ENCODE data around the gene DMRT3.
"Not testable (repeated sequence)": the region's sequence is repeated elsewhere in the genome, so short reads cannot be mapped to it uniquely, and the experiment has no call there.

Gene DMRT3

GRCh38 chr9:998299-999110 is 22.1 kb downstream of the DMRT3 start:
- not testable (repeated sequence) for DNase-seq

GRCh38 chr9:1001838-1002237 is 25.4 kb downstream of the DMRT3 start:
- DNase-seq, result no peak

- DNase-seq, result no peak
These were observed 26.2 kb downstream of the DMRT3 start for GRCh38 chr9:1002678-1003077.

GRCh38 chr9:1005043-1005667 is 28.7 kb downstream of the DMRT3 start:
- DNase-seq, result peak in 16 of 58 donors; percentile 2 to 41 (median 7)

GRCh38 chr9:1007312-1007711 is 30.9 kb downstream of the DMRT3 start:
- no peak for DNase-seq

- no peak for DNase-seq
These were observed 31.8 kb downstream of the DMRT3 start for GRCh38 chr9:1008216-1008615.

- peak in 56 of 58 donors; percentile 9 to 87 (median 62) for DNase-seq
These were observed 32.7 kb downstream of the DMRT3 start for GRCh38 chr9:1009101-1009707.

- DNase-seq, result no peak
These were observed 36.6 kb downstream of the DMRT3 start for GRCh38 chr9:1013021-1013420.

- DNase-seq, result no peak
These were observed 37.8 kb downstream of the DMRT3 start for GRCh38 chr9:1014225-1014624.

GRCh38 chr9:1014640-1015039 is 38.2 kb downstream of the DMRT3 start:
- DNase-seq, result no peak

- no peak for DNase-seq
These were observed 41.7 kb downstream of the DMRT3 start for GRCh38 chr9:1018121-1018520.

- no peak for DNase-seq
These were observed 47.7 kb downstream of the DMRT3 start for GRCh38 chr9:1024112-1024511.

- no peak for DNase-seq
These were observed 48.7 kb downstream of the DMRT3 start for GRCh38 chr9:1025131-1025530.

- DNase-seq, result no peak
These were observed 49.8 kb downstream of the DMRT3 start for GRCh38 chr9:1026219-1026618.

GRCh38 chr9:1028501-1029190 is 52.2 kb downstream of the DMRT3 start:
- no peak for DNase-seq

- no peak for DNase-seq
These were observed 55.6 kb downstream of the DMRT3 start for GRCh38 chr9:1031951-1032601.

GRCh38 chr9:1034271-1034670 is 57.8 kb downstream of the DMRT3 start:
- no peak for DNase-seq

GRCh38 chr9:1039589-1039988 is 63.1 kb downstream of the DMRT3 start:
- DNase-seq, result no peak

Measured in anterior cingulate cortex (tissue), 58 donors.